Caco-2 (cell line): ENCODE data around the gene HES5. TPM values are rescaled to one million over a fixed set of nuclear protein-coding genes. Genes with fewer than 3 reads are reported as not detected.

ENCODE experiments used
- BruUV-seq: library from RNA; stranded (reverse); fragments of 400-500 nt; replicated peaks from 2 replicates; lab custom pipeline; 2021; lab: Mats Ljungman, UMichigan
- CTCF ChIA-PET: fragments of 300-600 bp; sonication (Branson Sonifier 250); formaldehyde crosslinking; loops from one replicate; lab custom pipeline; 2022; ENCODE audit warnings: antibody characterized with exemption; lab: Charles Lee
- POLR2A ChIA-PET: fragments of 300-600 bp; sonication (Branson Sonifier 250); formaldehyde crosslinking; loops from one replicate; lab custom pipeline; 2022; ENCODE audit warnings: antibody characterized with exemption; lab: Charles Lee
- DNase-seq, 2 experiments: peaks; one replicate each; pipeline versions ENCODE4 v3.0.0 to v3.0.0-alpha.2; 2020 to 2022
- H3K27me3 ChIP-seq: replicated peaks from 2 replicates; pipeline ENCODE4 v1.6.0; 2011; ENCODE audit warnings: low read length; ENCODE audit not compliant: control insufficient read depth, insufficient read depth
- H3K36me3 ChIP-seq: 2 replicates; pipeline ENCODE4 v1.5.1; 2011; ENCODE audit warnings: low read length; ENCODE audit not compliant: control insufficient read depth, insufficient read depth
- H3K4me1 ChIP-seq: fragments of 250-450 bp; sonication (Bioruptor Pico); 2 replicates; pipeline ENCODE4 v1.5.1; 2020; ENCODE audit warnings: mild to moderate bottlenecking
- H3K4me3 ChIP-seq: 2 replicates; pipeline ENCODE4 v1.5.1; 2011; ENCODE audit warnings: low read depth, mild to moderate bottlenecking, control low read depth, low read length
- H3K9me3 ChIP-seq: fragments of 250-450 bp; sonication (Bioruptor Pico); 2 replicates; pipeline ENCODE4 v1.5.1; 2020; ENCODE audit warnings: mild to moderate bottlenecking, moderate library complexity
- H3K27ac Mint-ChIP-seq: one replicate; pipeline ENCODE4 v1.8.0; 2022; ENCODE audit warnings: mixed read lengths; ENCODE audit not compliant: unreplicated experiment
- H3K27me3 Mint-ChIP-seq: one replicate; pipeline ENCODE4 v1.8.0; 2022; ENCODE audit warnings: mixed read lengths; ENCODE audit not compliant: insufficient read depth, unreplicated experiment
- H3K36me3 Mint-ChIP-seq: one replicate; pipeline ENCODE4 v1.8.0; 2022; ENCODE audit warnings: mild to moderate bottlenecking, mixed read lengths; ENCODE audit not compliant: insufficient read depth, unreplicated experiment
- H3K4me1 Mint-ChIP-seq: one replicate; pipeline ENCODE4 v1.8.0; 2022; ENCODE audit warnings: low read depth, mixed read lengths; ENCODE audit not compliant: unreplicated experiment
- H3K4me3 Mint-ChIP-seq: one replicate; pipeline ENCODE4 v1.8.0; 2022; ENCODE audit warnings: mild to moderate bottlenecking, moderate library complexity, mixed read lengths; ENCODE audit not compliant: unreplicated experiment
- H3K9me3 Mint-ChIP-seq: one replicate; pipeline ENCODE4 v1.8.0; 2022; ENCODE audit warnings: mixed read lengths; ENCODE audit not compliant: unreplicated experiment
- intact Hi-C: fragments of 100-400 bp; cut with micrococcal nuclease; formaldehyde crosslinking; loops from one replicate; pipeline ENCODE4 v1.10.0; 2022; ENCODE audit not compliant: unreplicated experiment
- total RNA-seq: library from RNA; stranded (reverse); gene quantifications from 2 replicates; pipeline ENCODE4 v1.2.3, GENCODE V29; 2022
- TF ChIP-seq, protein P1 (sequence below), 2 experiments: fragments of 200-600 bp in 1 of 2; IDR thresholded peaks; 1 replicate in 1 of 2; 2 replicates in 1 of 2; pipeline versions ENCODE4 v1.5.1 to v1.8.0; 2011 to 2022; ENCODE audit warnings: antibody characterized with exemption in 1 of 2, control low read depth in 1 of 2, inconsistent platforms in 1 of 2, low read depth in 1 of 2, low read length in 1 of 2, mild to moderate bottlenecking in 1 of 2, moderate library complexity in 1 of 2; ENCODE audit not compliant: insufficient read depth in 1 of 2, severe bottlenecking in 1 of 2, unreplicated experiment in 1 of 2

HES5 gene
- total RNA-seq, 1 experiment from 2014 or later, result not detected

GRCh38 chr1:2508751-2509150, 21.3 kb downstream of the HES5 start:
- intact Hi-C loops, result no loop called here

DNA sequence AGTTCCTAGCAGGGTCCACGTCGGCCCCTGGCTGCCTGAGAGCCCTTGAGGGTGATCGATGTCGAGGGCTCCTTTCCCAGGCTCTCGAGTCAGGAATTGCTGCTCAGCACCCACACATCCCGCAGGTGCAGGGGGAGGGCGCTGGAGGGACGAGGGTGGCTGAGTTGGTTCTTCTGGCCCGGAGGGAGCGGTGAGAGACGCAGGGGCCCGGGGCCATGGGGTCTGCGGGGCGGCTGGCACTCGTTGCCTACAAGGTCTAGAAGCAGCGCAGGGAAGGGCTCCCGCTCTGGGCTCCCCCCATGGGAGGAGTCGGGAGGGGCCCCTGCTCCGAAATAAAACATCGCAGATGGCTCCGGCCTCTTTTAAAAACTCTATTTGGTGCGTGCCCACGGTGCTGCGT, 21.9 kb downstream of the HES5 start:
- Histone ChIP-seq H3K9me3 (no peaks in the 10 kb centered on the region), H3K4me3 (no peak overlapping the region), H3K27me3 (no peaks in the 10 kb centered on the region), H3K36me3 (no peaks in the 10 kb centered on the region; the same call in 1 of the 2 replicates), H3K4me1 (no peaks in the 10 kb centered on the region)
- H3K4me1 Mint-ChIP-seq, result no peaks in the 10 kb centered on the region
- H3K27me3 Mint-ChIP-seq, result no peaks in the 10 kb centered on the region
- CTCF ChIA-PET, result no interaction called here
- POLR2A ChIA-PET, result no interaction called here
- H3K9me3 Mint-ChIP-seq, result no peaks in the 10 kb centered on the region
- intact Hi-C loops, result no loop called here
- no peak for DNase-seq
- H3K36me3 Mint-ChIP-seq, result peaks cover 18% of the 10 kb centered on the region
- no peak overlapping the region for H3K4me3 Mint-ChIP-seq
- TF ChIP-seq, protein P1, sequence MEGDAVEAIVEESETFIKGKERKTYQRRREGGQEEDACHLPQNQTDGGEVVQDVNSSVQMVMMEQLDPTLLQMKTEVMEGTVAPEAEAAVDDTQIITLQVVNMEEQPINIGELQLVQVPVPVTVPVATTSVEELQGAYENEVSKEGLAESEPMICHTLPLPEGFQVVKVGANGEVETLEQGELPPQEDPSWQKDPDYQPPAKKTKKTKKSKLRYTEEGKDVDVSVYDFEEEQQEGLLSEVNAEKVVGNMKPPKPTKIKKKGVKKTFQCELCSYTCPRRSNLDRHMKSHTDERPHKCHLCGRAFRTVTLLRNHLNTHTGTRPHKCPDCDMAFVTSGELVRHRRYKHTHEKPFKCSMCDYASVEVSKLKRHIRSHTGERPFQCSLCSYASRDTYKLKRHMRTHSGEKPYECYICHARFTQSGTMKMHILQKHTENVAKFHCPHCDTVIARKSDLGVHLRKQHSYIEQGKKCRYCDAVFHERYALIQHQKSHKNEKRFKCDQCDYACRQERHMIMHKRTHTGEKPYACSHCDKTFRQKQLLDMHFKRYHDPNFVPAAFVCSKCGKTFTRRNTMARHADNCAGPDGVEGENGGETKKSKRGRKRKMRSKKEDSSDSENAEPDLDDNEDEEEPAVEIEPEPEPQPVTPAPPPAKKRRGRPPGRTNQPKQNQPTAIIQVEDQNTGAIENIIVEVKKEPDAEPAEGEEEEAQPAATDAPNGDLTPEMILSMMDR (IDR thresholded peaks at IDR 0.05; ENCODE audit: insufficient read depth in 1 of 2, low read depth in 1 of 2, low read length in 1 of 2, severe bottlenecking in 1 of 2, unreplicated experiment in 1 of 2), result no peak
- BruUV-seq, result no TSS peak
- H3K27ac Mint-ChIP-seq, result no peak overlapping the region

More at GRCh38 chr1:2508751-2509150, 21.3 kb downstream of the HES5 start:
- Histone ChIP-seq H3K4me3 (no peak overlapping the region), H3K4me1 (no peaks in the 10 kb centered on the region), H3K27me3 (no peaks in the 10 kb centered on the region), H3K9me3 (no peaks in the 10 kb centered on the region), H3K36me3 (no peaks in the 10 kb centered on the region; the same call in 1 of the 2 replicates)
- Mint-ChIP-seq H3K27ac (no peak overlapping the region), H3K36me3 (peaks cover 18% of the 10 kb centered on the region), H3K4me1 (no peaks in the 10 kb centered on the region), H3K4me3 (no peak overlapping the region), H3K27me3 (no peaks in the 10 kb centered on the region), H3K9me3 (no peaks in the 10 kb centered on the region)
- no TSS peak for BruUV-seq
- ChIA-PET POLR2A (no interaction called here), CTCF (no interaction called here)
- no peak for DNase-seq
- TF ChIP-seq, protein P1 (IDR thresholded peaks at IDR 0.05; ENCODE audit: insufficient read depth in 1 of 2, low read depth in 1 of 2, low read length in 1 of 2, severe bottlenecking in 1 of 2, unreplicated experiment in 1 of 2), result no peak

GRCh38 chr1:2507744-2508155, 22.3 kb downstream of the HES5 start:
- TF ChIP-seq, protein P1 (IDR thresholded peaks at IDR 0.05; ENCODE audit: insufficient read depth in 1 of 2, low read depth in 1 of 2, low read length in 1 of 2, severe bottlenecking in 1 of 2, unreplicated experiment in 1 of 2), result no peak
- CTCF ChIA-PET, result no interaction called here
- H3K9me3 Mint-ChIP-seq, result no peaks in the 10 kb centered on the region
- no peak overlapping the region for H3K4me3 Mint-ChIP-seq
- Histone ChIP-seq H3K9me3 (no peaks in the 10 kb centered on the region), H3K27me3 (no peaks in the 10 kb centered on the region), H3K4me1 (no peaks in the 10 kb centered on the region), H3K4me3 (no peak overlapping the region), H3K36me3 (no peaks in the 10 kb centered on the region; the same call in 1 of the 2 replicates)
- no peak overlapping the region for H3K27ac Mint-ChIP-seq
- no peaks in the 10 kb centered on the region for H3K27me3 Mint-ChIP-seq
- intact Hi-C loops, result no loop called here
- no peaks in the 10 kb centered on the region for H3K4me1 Mint-ChIP-seq
- BruUV-seq, result no TSS peak
- peaks cover 18% of the 10 kb centered on the region for H3K36me3 Mint-ChIP-seq
- POLR2A ChIA-PET, result no interaction called here
- DNase-seq, result no peak
